Measurements from ENCODE around the gene USP48. TPM values are rescaled to one million over a fixed set of nuclear protein-coding genes. Genes with fewer than 3 reads are reported as not detected.
"Not testable (repeated sequence)": the region's sequence is repeated elsewhere in the genome, so short reads cannot be mapped to it uniquely, and the experiment has no call there.

The USP48 gene
- total RNA-seq, 1 experiment from 2014 or later, result 29.2 TPM

GRCh38 chr1:21634806-21635535, 148.0 kb downstream of the USP48 start:
- no peak for DNase-seq (ENCODE audit: low read depth)

DNA sequence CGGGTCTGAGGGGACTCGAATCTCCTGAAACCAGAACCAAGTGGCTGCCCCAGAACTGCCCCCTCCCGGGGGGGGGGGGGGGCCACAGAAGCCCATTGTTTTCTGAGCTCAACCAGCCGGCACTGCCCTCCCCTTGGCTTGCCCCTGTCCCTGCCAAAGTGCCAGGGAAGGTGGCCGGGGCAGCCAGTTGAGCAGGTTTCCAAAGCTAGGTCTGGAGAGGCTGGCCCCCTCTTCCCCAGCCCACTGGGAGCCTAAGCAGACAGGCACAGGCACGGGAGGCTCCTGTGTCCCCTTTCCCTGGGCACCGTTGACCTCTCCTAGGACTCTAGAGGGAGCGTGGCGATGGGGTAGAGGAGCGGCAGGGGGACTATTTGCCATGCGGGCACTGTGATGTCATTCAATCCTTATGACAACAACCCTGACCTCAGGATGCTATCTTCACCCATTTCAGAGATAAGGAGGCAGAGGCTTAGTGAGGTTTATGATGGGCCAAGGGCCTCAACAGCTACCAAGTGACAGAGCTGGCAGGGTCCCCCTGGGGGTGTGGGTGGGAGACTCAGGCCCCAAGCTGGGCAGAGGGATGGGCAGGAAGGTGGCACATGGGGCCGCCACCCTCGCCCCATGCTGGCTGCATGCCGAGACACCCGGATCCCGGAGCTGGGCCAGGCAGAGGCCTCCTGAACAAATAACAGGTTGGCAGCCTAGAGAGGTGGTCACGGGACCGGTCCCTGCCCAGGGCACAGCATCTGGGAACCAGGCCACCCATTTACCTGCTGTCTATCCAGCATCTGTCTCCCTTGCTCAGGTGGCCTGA, 148.8 kb downstream of the USP48 start:
- DNase-seq (ENCODE audit: low read depth), result no peak

DNA sequence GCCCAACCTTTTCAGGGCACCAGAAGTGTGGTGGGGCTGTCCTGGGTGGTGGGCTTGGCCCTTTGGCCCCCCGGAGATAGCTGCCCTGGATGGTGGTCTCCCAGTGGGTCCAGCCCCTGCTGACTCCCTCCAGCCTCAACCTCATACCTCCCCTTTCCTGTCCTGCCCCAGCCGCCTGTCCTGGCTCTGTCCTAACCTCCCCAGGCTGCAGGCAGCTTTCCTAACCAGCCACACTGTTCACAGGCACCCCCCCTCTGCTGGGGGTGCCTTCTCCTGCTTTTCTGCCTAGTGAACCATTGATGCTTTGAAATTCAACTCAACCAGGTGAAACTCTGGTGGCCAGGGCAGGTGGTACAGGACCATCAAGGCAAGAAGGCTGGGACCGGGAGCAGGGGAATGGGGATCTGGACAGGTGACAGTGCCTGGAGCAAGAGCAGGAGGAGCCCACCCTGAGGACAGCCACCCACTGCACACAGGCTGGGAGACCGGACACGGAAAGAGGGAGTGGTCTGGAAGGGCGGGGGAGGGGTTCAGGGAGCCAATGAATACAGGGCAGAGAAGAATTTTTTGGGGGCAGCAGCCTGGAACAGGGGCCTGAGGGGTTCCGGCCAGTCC, 149.7 kb downstream of the USP48 start:
- DNase-seq (ENCODE audit: low read depth), result no peak

GRCh38 chr1:21631944-21632887, 150.7 kb downstream of the USP48 start:
- peak; percentile 51 for DNase-seq (ENCODE audit: low read depth)

- DNase-seq (ENCODE audit: low read depth), result not testable (repeated sequence)
Observed at GRCh38 chr1:21631590-21631943, 151.4 kb downstream of the USP48 start.

DNA sequence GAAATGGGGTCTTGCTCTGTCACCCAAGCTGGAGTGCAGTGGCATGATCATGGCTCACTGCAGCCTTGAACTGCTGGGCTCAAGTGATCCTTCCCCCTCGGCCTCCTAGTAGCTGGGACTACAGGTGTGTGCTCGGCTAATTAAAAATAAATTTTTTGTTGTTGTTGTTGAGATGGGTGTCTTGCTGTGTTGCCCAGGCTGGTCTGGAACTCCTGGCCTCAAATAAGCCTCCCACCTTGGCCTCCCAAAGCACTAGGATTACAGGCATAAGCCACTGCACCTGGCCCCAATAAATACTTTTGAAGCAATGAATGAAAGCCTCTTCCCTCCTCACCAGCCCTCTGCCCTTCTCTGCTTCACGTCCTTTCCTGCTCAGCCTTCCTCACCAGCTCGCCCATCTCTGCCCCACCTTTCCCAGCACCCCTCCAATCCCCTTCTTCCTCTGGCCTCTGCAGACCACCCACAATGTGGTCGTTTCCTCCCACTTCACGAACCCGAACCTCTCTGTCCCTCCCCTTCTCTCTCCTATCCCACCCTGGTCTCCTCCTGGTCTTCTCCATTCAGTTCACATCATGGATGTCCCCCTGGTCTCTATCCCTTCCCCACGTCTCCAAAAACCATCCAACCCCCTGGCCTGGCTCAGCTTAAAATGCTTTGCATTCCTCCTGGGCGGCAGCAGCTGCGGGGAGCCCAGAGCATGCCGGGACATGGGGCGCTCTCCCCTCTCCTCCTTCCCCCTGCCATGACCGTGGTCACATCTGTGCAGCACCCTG, 152.2 kb downstream of the USP48 start:
- DNase-seq (ENCODE audit: low read depth), result no peak

DNA sequence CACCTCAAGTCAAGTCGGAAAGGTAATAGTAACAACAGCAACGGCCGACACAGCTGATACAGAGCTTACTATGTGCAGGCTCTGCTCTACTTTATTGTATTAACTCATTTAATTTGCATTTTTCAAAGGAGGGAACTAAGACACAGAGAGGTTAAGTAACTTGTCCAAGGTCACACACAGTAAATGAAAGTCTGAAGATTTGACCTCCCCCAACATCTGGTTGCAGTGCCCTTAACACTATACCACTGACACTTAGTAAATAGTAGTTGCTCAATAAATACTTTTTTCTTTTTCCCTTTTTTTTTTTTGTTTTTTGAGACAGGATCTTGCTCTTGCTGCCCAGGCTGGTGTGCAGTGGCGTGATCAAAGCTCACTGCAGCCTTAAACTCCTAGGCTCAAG, 153.0 kb downstream of the USP48 start:
- DNase-seq (ENCODE audit: low read depth), result no peak

- DNase-seq (ENCODE audit: low read depth), result no peak
Observed at GRCh38 chr1:21628798-21629393, 154.1 kb downstream of the USP48 start.

Other genes with a start within 250 kb of the USP48 start
- 0.39 and 0.80 TPM in 2 replicates for gene RAP1GAP, start 113.8 kb downstream of the USP48 start, total RNA-seq (2014; rRNA removed; shearing (Covaris generic))
- not detected in 2 replicates for gene LDLRAD2, start 29.1 kb upstream of the USP48 start, total RNA-seq (2014; rRNA removed; shearing (Covaris generic))
- 14.2 and 14.7 TPM in 2 replicates for gene HSPG2, start 154.2 kb upstream of the USP48 start, total RNA-seq (2014; rRNA removed; shearing (Covaris generic))
- not detected in 2 replicates for gene CELA3B, start 193.9 kb upstream of the USP48 start, total RNA-seq (2014; rRNA removed; shearing (Covaris generic))
- not detected in 2 replicates for gene CELA3A, start 218.5 kb upstream of the USP48 start, total RNA-seq (2014; rRNA removed; shearing (Covaris generic))